Ascending aorta (tissue), 2 donors: ENCODE measurements around the gene DYNLL2. TPM values are rescaled to one million over a fixed set of nuclear protein-coding genes. Genes with fewer than 3 reads are reported as not detected.
"Not testable (repeated sequence)": the region's sequence is repeated elsewhere in the genome, so short reads cannot be mapped to it uniquely, and the experiment has no call there.

Experiments used
- DNase-seq, 2 donors: peaks; one replicate each; pipeline ENCODE4 v3.0.0-alpha.2; 2019; ENCODE audit warnings: low spot score in 2 of 2
- H3K27ac ChIP-seq, 2 donors: fragments of 200-600 bp; sonication (generic); one replicate each; pipeline ENCODE4 v1.5.1; 2016 to 2017; ENCODE audit warnings: mild to moderate bottlenecking in 1 of 2
- H3K27me3 ChIP-seq: fragments of 200-600 bp; sonication (generic); one replicate; pipeline ENCODE4 v1.5.1; 2017
- H3K36me3 ChIP-seq, 2 donors: fragments of 200-600 bp; sonication (generic); one replicate each; pipeline ENCODE4 v1.5.1; 2016
- H3K4me1 ChIP-seq, 2 donors: fragments of 200-600 bp; sonication (generic); one replicate each; pipeline ENCODE4 v1.5.1; 2016 to 2017; ENCODE audit warnings: mild to moderate bottlenecking in 1 of 2
- H3K4me3 ChIP-seq, 2 donors: fragments of 200-600 bp; sonication (generic); one replicate each; pipeline ENCODE4 v1.5.1; 2016 to 2017; ENCODE audit warnings: mild to moderate bottlenecking in 1 of 2
- H3K9me3 ChIP-seq, 2 donors: fragments of 200-600 bp; sonication (generic); one replicate each; pipeline ENCODE4 v1.5.1; 2016
- intact Hi-C: fragments of 100-400 bp; cut with DNase I; formaldehyde crosslinking; loops from one replicate; pipeline ENCODE4 v1.15.1; 2023
- total RNA-seq: library from RNA; depleted of rRNA; stranded (reverse); fragments of >200 nt; gene quantifications from one replicate; pipeline ENCODE4 v1.1.0, GENCODE V29; 2016
- TF ChIP-seq, protein P1 (sequence below), 3 experiments: fragments of 200-600 bp in 2 of 3; fragments of 450-650 bp in 1 of 3; sonication (generic) in 2 of 3; IDR thresholded peaks; one replicate each; pipeline ENCODE4 v1.5.1; 2016 to 2019; ENCODE audit warnings: antibody characterized with exemption in 3 of 3, mild to moderate bottlenecking in 1 of 3, moderate library complexity in 1 of 3

Gene DYNLL2
- total RNA-seq, 1 donor from 2014 or later: 15.3 TPM

DNA sequence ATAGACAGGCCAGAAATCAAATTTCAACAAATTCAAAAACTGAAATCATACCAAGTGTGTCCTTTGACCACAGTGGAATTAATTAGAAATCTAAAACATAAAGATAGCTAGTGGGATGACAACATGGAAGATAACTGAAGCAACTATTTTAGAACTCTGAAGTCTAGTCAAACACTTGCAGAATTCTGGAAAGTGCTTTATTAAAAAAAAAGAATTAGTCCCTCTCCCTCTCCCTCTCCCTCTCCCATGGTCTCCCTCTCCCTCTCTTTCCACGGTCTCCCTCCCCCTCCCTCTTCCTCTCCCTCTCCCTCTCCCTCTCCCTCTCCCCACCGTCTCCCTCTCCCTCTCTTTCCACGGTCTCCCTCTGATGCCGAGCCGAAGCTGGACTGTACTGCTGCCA, 58.3 kb downstream of the DYNLL2 start:
- no peak overlapping the region for H3K4me3 ChIP-seq
- no peaks in the 10 kb centered on the region for H3K4me1 ChIP-seq
- intact Hi-C loops: no loop called here
- no peak overlapping the region for H3K27ac ChIP-seq
- TF ChIP-seq, protein P1, sequence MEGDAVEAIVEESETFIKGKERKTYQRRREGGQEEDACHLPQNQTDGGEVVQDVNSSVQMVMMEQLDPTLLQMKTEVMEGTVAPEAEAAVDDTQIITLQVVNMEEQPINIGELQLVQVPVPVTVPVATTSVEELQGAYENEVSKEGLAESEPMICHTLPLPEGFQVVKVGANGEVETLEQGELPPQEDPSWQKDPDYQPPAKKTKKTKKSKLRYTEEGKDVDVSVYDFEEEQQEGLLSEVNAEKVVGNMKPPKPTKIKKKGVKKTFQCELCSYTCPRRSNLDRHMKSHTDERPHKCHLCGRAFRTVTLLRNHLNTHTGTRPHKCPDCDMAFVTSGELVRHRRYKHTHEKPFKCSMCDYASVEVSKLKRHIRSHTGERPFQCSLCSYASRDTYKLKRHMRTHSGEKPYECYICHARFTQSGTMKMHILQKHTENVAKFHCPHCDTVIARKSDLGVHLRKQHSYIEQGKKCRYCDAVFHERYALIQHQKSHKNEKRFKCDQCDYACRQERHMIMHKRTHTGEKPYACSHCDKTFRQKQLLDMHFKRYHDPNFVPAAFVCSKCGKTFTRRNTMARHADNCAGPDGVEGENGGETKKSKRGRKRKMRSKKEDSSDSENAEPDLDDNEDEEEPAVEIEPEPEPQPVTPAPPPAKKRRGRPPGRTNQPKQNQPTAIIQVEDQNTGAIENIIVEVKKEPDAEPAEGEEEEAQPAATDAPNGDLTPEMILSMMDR (IDR thresholded peaks at IDR 0.05): no peak
- peaks cover 0 to 18% of the 10 kb centered on the region in 2 donors for H3K9me3 ChIP-seq
- H3K27me3 ChIP-seq: no peaks in the 10 kb centered on the region
- no peaks in the 10 kb centered on the region for H3K36me3 ChIP-seq
- no peak for DNase-seq

DNA sequence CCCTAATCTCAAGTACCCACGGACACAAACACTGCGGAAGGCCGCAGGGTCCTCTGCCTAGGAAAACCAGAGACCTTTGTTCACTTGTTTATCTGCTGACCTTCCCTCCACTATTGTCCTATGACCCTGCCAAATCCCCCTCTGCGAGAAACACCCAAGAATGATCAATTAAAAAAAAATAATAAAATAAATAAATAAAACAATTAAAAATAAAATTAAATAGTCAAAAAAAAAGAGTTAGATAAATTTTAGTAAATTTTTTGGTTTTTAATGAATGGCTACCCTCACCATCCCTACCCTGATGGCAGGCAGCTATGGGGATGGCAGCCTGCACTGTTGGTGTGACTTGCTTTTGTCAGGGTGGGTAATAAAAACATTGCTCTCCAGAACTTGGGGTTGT, 60.1 kb downstream of the DYNLL2 start:
- H3K4me3 ChIP-seq, H3K36me3 ChIP-seq, H3K27me3 ChIP-seq, H3K4me1 ChIP-seq, H3K27ac ChIP-seq, DNase-seq, intact Hi-C loops: not testable (repeated sequence)
- peaks cover 0 to 18% of the 10 kb centered on the region in 2 donors for H3K9me3 ChIP-seq

DNA sequence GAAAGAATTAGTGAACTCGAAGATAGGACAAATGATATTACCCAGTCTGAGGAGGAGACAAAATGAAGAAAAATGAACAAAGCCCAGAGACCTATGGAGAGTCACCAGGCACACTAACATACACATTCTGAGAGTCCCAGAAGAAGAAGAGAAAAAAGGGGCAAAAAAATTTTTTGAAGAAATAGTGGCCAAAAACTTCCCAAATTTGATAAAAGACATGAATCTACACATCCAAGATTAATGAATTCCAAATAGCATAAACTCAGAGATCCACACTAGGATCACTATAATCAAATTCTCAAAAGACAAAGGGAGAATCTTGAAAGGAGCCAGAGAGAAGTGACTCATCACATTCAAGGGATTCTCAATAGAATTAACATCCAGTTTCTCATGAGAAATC, 61.6 kb downstream of the DYNLL2 start:
- Histone ChIP-seq H3K27ac (no peak overlapping the region), H3K36me3 (no peaks in the 10 kb centered on the region), H3K27me3 (no peaks in the 10 kb centered on the region), H3K4me3 (no peak overlapping the region), H3K9me3 (peaks cover 0 to 18% of the 10 kb centered on the region in 2 donors), H3K4me1 (no peaks in the 10 kb centered on the region)
- intact Hi-C loops: no loop called here
- DNase-seq: no peak
- TF ChIP-seq, protein P1 (IDR thresholded peaks at IDR 0.05): no peak

Other genes with a start within 250 kb of the DYNLL2 start
- 2.0 TPM for gene MRPS23, start 233.4 kb upstream of the DYNLL2 start, total RNA-seq
- 76.1 TPM for gene CUEDC1, start 128.0 kb upstream of the DYNLL2 start, total RNA-seq
- 47.4 TPM for gene VEZF1, start 95.2 kb upstream of the DYNLL2 start, total RNA-seq
- gene SRSF1, start 76.2 kb upstream of the DYNLL2 start, total RNA-seq: 89.4 TPM
- gene OR4D1, start 65.0 kb downstream of the DYNLL2 start, total RNA-seq: not detected
- gene OR4D2, start 83.6 kb downstream of the DYNLL2 start, total RNA-seq: not detected
- not detected for gene EPX, start 109.3 kb downstream of the DYNLL2 start, total RNA-seq
- 1.5 TPM for gene MKS1, start 135.8 kb downstream of the DYNLL2 start, total RNA-seq
- not detected for gene LPO, start 155.2 kb downstream of the DYNLL2 start, total RNA-seq
- gene MPO, start 197.5 kb downstream of the DYNLL2 start, total RNA-seq: 1.8 TPM
- 22.4 TPM for gene TSPOAP1, start 245.4 kb downstream of the DYNLL2 start, total RNA-seq